GM12878 (cell line): ENCODE measurements around the gene DYNLL1.

Experiments
- ASH2L ChIP-seq: fragments of 300-600, 200-600 bp; sonication (generic); IDR thresholded peaks from 2 replicates; pipeline ENCODE4 v1.6.1; 2017; ENCODE audit warnings: low read depth, mild to moderate bottlenecking, borderline replicate concordance
- CBX5 ChIP-seq: sonication (generic); IDR thresholded peaks from 2 replicates; pipeline ENCODE4 v1.6.1; 2016; ENCODE audit warnings: low read depth, moderate library complexity, mild to moderate bottlenecking, inconsistent platforms
- CTCF ChIP-seq, 3 experiments: IDR thresholded peaks in 2 of 3; conservative IDR thresholded peaks in 1 of 3; 2 replicates each; pipeline ENCODE4 v1.5.1; 2011; ENCODE audit warnings: low read depth in 3 of 3, low read length in 3 of 3, mild to moderate bottlenecking in 3 of 3, control low read depth in 2 of 3, moderate library complexity in 2 of 3, inconsistent platforms in 1 of 3, mixed read lengths in 1 of 3; ENCODE audit not compliant: control insufficient read depth in 2 of 3, insufficient read depth in 1 of 3; ENCODE audit errors: extremely low read depth in 1 of 3
- JUNB ChIP-seq: IDR thresholded peaks from 2 replicates; pipeline ENCODE4 v1.6.1; 2016; ENCODE audit warnings: antibody characterized with exemption, mild to moderate bottlenecking
- MEF2A ChIP-seq: IDR thresholded peaks from 2 replicates; pipeline ENCODE4 v1.6.1; 2011; ENCODE audit warnings: low read depth, mild to moderate bottlenecking, low read length, moderate library complexity; ENCODE audit not compliant: insufficient read depth
- POLR2A ChIP-seq: IDR thresholded peaks from 2 replicates; pipeline ENCODE4 v1.6.1; 2011; ENCODE audit warnings: low read depth, mild to moderate bottlenecking, low read length
- POLR2AphosphoS5 ChIP-seq: IDR thresholded peaks from 2 replicates; pipeline ENCODE4 v1.6.1; 2011; ENCODE audit warnings: mild to moderate bottlenecking, low read length, inconsistent platforms
- SIN3A ChIP-seq: IDR thresholded peaks from 2 replicates; pipeline ENCODE4 v1.6.1; 2012; ENCODE audit warnings: low read depth, low read length, improper control_type of control experiment
- STAT1 ChIP-seq: fragments of 450-650 bp; conservative IDR thresholded peaks from 2 replicates; pipeline ENCODE4 v1.6.1; 2014; ENCODE audit warnings: antibody characterized with exemption, mild to moderate bottlenecking
- ZNF24 ChIP-seq: fragments of 450-650 bp; IDR thresholded peaks from 2 replicates; pipeline ENCODE4 v1.6.1; 2017; ENCODE audit warnings: antibody characterized with exemption, mild to moderate bottlenecking
- TF ChIP-seq, protein P1 (sequence below): IDR thresholded peaks from 2 replicates; pipeline ENCODE4 v1.6.1; 2011; ENCODE audit warnings: borderline replicate concordance, low read depth, mild to moderate bottlenecking, moderate library complexity, mixed read lengths, low read length; ENCODE audit not compliant: insufficient read depth; ENCODE audit errors: extremely low read length
- TF ChIP-seq, protein P2 (sequence below): IDR thresholded peaks from 2 replicates; pipeline ENCODE4 v1.6.1; 2011; ENCODE audit warnings: low read depth, low read length, improper control_type of control experiment, borderline replicate concordance
- TF ChIP-seq, protein P3 (sequence below): IDR thresholded peaks from 2 replicates; pipeline ENCODE4 v1.6.1; 2012; ENCODE audit warnings: mild to moderate bottlenecking, low read depth, low read length

DNA sequence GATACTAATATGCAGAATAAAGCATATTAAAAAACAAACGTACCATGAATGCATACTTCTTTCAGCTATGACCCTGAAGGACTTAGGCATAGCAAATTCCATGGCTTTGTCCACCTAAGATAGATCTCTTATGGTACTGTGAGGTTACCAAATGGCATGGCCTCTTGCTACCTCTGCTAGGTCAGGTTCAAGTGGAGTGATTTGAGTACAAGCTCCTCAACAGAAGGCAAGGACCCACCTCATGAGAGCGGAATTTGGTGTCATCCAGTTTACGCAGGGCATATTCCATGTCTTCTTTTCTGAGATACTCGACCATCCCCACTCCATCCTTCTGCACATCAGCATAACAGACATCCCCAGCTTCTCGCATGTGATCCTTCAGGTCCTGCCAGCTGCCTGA lies 32.2 kb upstream of the DYNLL1 start:
- TF ChIP-seq MEF2A (no peak), ASH2L (no peak), ZNF24 (no peak), POLR2A (peak; percentile 50), JUNB (no peak), POLR2AphosphoS5 (peak; percentile 23; the same call in 1 of the 2 replicates), STAT1 (no peak), CTCF (IDR thresholded peaks at IDR 0.05 in 2 of 3, conservative IDR thresholded peaks at IDR 0.05 in 1 of 3; ENCODE audit: control insufficient read depth in 2 of 3, extremely low read depth in 1 of 3, insufficient read depth in 1 of 3, low read depth in 3 of 3, low read length in 3 of 3) (no peak), CBX5 (no peak), SIN3A (no peak)
- TF ChIP-seq, protein P1, sequence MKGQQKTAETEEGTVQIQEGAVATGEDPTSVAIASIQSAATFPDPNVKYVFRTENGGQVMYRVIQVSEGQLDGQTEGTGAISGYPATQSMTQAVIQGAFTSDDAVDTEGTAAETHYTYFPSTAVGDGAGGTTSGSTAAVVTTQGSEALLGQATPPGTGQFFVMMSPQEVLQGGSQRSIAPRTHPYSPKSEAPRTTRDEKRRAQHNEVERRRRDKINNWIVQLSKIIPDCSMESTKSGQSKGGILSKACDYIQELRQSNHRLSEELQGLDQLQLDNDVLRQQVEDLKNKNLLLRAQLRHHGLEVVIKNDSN, result no peak
- TF ChIP-seq, protein P2, sequence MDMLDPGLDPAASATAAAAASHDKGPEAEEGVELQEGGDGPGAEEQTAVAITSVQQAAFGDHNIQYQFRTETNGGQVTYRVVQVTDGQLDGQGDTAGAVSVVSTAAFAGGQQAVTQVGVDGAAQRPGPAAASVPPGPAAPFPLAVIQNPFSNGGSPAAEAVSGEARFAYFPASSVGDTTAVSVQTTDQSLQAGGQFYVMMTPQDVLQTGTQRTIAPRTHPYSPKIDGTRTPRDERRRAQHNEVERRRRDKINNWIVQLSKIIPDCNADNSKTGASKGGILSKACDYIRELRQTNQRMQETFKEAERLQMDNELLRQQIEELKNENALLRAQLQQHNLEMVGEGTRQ, result no peak
- TF ChIP-seq, protein P3, sequence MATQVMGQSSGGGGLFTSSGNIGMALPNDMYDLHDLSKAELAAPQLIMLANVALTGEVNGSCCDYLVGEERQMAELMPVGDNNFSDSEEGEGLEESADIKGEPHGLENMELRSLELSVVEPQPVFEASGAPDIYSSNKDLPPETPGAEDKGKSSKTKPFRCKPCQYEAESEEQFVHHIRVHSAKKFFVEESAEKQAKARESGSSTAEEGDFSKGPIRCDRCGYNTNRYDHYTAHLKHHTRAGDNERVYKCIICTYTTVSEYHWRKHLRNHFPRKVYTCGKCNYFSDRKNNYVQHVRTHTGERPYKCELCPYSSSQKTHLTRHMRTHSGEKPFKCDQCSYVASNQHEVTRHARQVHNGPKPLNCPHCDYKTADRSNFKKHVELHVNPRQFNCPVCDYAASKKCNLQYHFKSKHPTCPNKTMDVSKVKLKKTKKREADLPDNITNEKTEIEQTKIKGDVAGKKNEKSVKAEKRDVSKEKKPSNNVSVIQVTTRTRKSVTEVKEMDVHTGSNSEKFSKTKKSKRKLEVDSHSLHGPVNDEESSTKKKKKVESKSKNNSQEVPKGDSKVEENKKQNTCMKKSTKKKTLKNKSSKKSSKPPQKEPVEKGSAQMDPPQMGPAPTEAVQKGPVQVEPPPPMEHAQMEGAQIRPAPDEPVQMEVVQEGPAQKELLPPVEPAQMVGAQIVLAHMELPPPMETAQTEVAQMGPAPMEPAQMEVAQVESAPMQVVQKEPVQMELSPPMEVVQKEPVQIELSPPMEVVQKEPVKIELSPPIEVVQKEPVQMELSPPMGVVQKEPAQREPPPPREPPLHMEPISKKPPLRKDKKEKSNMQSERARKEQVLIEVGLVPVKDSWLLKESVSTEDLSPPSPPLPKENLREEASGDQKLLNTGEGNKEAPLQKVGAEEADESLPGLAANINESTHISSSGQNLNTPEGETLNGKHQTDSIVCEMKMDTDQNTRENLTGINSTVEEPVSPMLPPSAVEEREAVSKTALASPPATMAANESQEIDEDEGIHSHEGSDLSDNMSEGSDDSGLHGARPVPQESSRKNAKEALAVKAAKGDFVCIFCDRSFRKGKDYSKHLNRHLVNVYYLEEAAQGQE, result no peak
